HCT116 (cell line): Measurements from ENCODE around the gene DNAAF8. TPM values are rescaled to one million over a fixed set of nuclear protein-coding genes. Genes with fewer than 3 reads are reported as not detected.

ENCODE experiments used
- ATAC-seq: fragments of 200-7000 bp; cut with Tn5 transposase; 2 replicates; pipeline ENCODE4 v1.9.1; 2020; ENCODE audit warnings: mild to moderate bottlenecking, moderate library complexity
- BruUV-seq: library from RNA; stranded (reverse); fragments of 400-500 nt; replicated peaks from 2 replicates; lab custom pipeline; 2021; lab: Mats Ljungman, UMichigan
- CTCF ChIA-PET: fragments of 300-600 bp; sonication (Branson Sonifier 250); formaldehyde crosslinking; loops from one replicate; lab custom pipeline; 2021; ENCODE audit warnings: antibody characterized with exemption; lab: Charles Lee
- POLR2A ChIA-PET: fragments of 300-600, 350-600 bp; sonication (Branson Sonifier 250); formaldehyde crosslinking; loops from one replicate; lab custom pipeline; 2021; ENCODE audit warnings: antibody characterized with exemption; lab: Charles Lee
- RAD21 ChIA-PET, 2 experiments: fragments of 300-600 bp; sonication (Branson Sonifier 250); formaldehyde crosslinking; loops; one replicate each; lab custom pipeline; 2023; ENCODE audit warnings: low total read pairs in 2 of 2; ENCODE audit not compliant: uncharacterized antibody in 2 of 2, unreplicated experiment in 2 of 2, low non-redundant PET in 1 of 2; lab: Charles Lee
- DNase-seq: peaks from one replicate; pipeline ENCODE4 v3.0.0-alpha.2; 2010; ENCODE audit warnings: low read depth, low spot score
- H2AFZ ChIP-seq: fragments of 200-600 bp; shearing (Covaris generic), sonication (generic); 2 replicates; pipeline ENCODE4 v1.6.1; 2017; ENCODE audit warnings: low read depth, mixed run types, mixed read lengths, antibody characterized with exemption, low read length; ENCODE audit not compliant: poor library complexity, severe bottlenecking
- H3K27ac ChIP-seq: 2 replicates; pipeline ENCODE4 v1.5.1; 2012; ENCODE audit warnings: low read depth, low read length
- H3K27me3 ChIP-seq: fragments of 200-600 bp; sonication (generic); 2 replicates; pipeline ENCODE4 v1.6.1; 2016; ENCODE audit warnings: mixed run types, low read length, mixed read lengths; ENCODE audit not compliant: insufficient read depth
- H3K36me3 ChIP-seq, 2 experiments: fragments of 200-500 bp in 1 of 2; fragments of 200-600 bp in 1 of 2; sonication (Bioruptor generic) in 1 of 2; sonication (generic) in 1 of 2; 2 replicates each; pipeline versions ENCODE4 v1.5.1 to v1.6.1; 2014 to 2016; ENCODE audit warnings: low read length in 2 of 2, inconsistent platforms in 1 of 2, mixed read lengths in 1 of 2, mixed run types in 1 of 2; ENCODE audit not compliant: insufficient read depth in 2 of 2, control insufficient read depth in 1 of 2
- H3K4me1 ChIP-seq, 2 experiments: fragments of 200-600 bp in 1 of 2; sonication (generic) in 1 of 2; 2 replicates each; pipeline versions ENCODE4 v1.5.1 to v1.6.1; 2012 to 2017; ENCODE audit warnings: low read length in 2 of 2, inconsistent platforms in 1 of 2, mild to moderate bottlenecking in 1 of 2, mixed read lengths in 1 of 2, mixed run types in 1 of 2, moderate library complexity in 1 of 2; ENCODE audit not compliant: insufficient read depth in 2 of 2, control insufficient read depth in 1 of 2
- H3K4me2 ChIP-seq: fragments of 200-600 bp; sonication (generic); 2 replicates; pipeline ENCODE4 v1.6.1; 2017; ENCODE audit warnings: mixed run types, low read length, mixed read lengths
- H3K4me3 ChIP-seq, 2 experiments: fragments of 200-600 bp in 1 of 2; sonication (generic) in 1 of 2; replicated peaks in 1 of 2; 2 replicates each; pipeline ENCODE4 v1.5.1; 2011 to 2016; ENCODE audit warnings: low read length in 2 of 2, control low read depth in 1 of 2, low read depth in 1 of 2, mild to moderate bottlenecking in 1 of 2, mixed read lengths in 1 of 2, mixed run types in 1 of 2
- H3K79me2 ChIP-seq: fragments of 200-600 bp; sonication (generic); 2 replicates; pipeline ENCODE4 v1.6.1; 2017; ENCODE audit warnings: mild to moderate bottlenecking, mixed run types, low read length, moderate library complexity, mixed read lengths; ENCODE audit not compliant: insufficient read depth
- H3K9ac ChIP-seq: fragments of 200-600 bp; sonication (generic); 2 replicates; pipeline ENCODE4 v1.6.1; 2016; ENCODE audit warnings: low read length, mixed read lengths
- H3K9me2 ChIP-seq: fragments of 200-600 bp; sonication (generic), shearing (Covaris generic); 2 replicates; pipeline ENCODE4 v1.6.1; 2017; ENCODE audit warnings: mixed run types, mild to moderate bottlenecking, moderate library complexity; ENCODE audit not compliant: insufficient read depth
- H3K9me3 ChIP-seq, 2 experiments: fragments of 200-500 bp in 1 of 2; fragments of 200-600 bp in 1 of 2; sonication (Bioruptor generic) in 1 of 2; sonication (generic) in 1 of 2; 2 replicates each; pipeline ENCODE4 v1.6.1; 2014 to 2017; ENCODE audit warnings: low read length in 2 of 2, mixed read lengths in 2 of 2, inconsistent platforms in 1 of 2, low read depth in 1 of 2, mild to moderate bottlenecking in 1 of 2, mixed run types in 1 of 2, moderate library complexity in 1 of 2; ENCODE audit not compliant: control insufficient read depth in 1 of 2, insufficient read depth in 1 of 2
- H4K20me1 ChIP-seq: fragments of 200-600 bp; sonication (generic), shearing (Covaris generic); 2 replicates; pipeline ENCODE4 v1.6.1; 2017; ENCODE audit warnings: mixed run types, mild to moderate bottlenecking, moderate library complexity; ENCODE audit not compliant: insufficient read depth
- EGR1 ChIP-seq: IDR thresholded peaks from 2 replicates; pipeline ENCODE4 v1.6.1; 2012; ENCODE audit warnings: low read depth
- ELF1 ChIP-seq: IDR thresholded peaks from 2 replicates; pipeline ENCODE4 v1.6.1; 2012; ENCODE audit warnings: low read depth, borderline replicate concordance
- EZH2 ChIP-seq: fragments of 200-600 bp; sonication (generic); IDR thresholded peaks from 2 replicates; pipeline ENCODE4 v1.6.1; 2017; ENCODE audit warnings: antibody characterized with exemption, mixed run types
- JUND ChIP-seq: IDR thresholded peaks from 2 replicates; pipeline ENCODE4 v1.6.1; 2012
- POLR2A ChIP-seq: IDR thresholded peaks from 2 replicates; pipeline ENCODE4 v1.7.0; 2011; ENCODE audit warnings: borderline replicate concordance; ENCODE audit not compliant: insufficient read depth, insufficient read length; ENCODE audit errors: extremely low read depth
- RAD21 ChIP-seq: IDR thresholded peaks from 2 replicates; pipeline ENCODE4 v1.6.1; 2012; ENCODE audit warnings: low read depth, mild to moderate bottlenecking
- SIN3A ChIP-seq: IDR thresholded peaks from 2 replicates; pipeline ENCODE4 v1.6.1; 2012; ENCODE audit warnings: low read depth
- SP1 ChIP-seq: IDR thresholded peaks from 2 replicates; pipeline ENCODE4 v1.6.1; 2012; ENCODE audit warnings: low read depth
- TCF7L2 ChIP-seq: IDR thresholded peaks from 2 replicates; pipeline ENCODE4 v1.7.0; 2011; ENCODE audit warnings: borderline replicate concordance, inconsistent platforms; ENCODE audit not compliant: insufficient read depth, insufficient read length; ENCODE audit errors: extremely low read depth
- ZFX ChIP-seq: fragments of 450-650 bp; IDR thresholded peaks from 2 replicates; pipeline ENCODE4 v1.6.1; 2017
- ZNF274 ChIP-seq: fragments of 200-500 bp; sonication (Bioruptor generic); IDR thresholded peaks from 2 replicates; pipeline ENCODE4 v1.6.1; 2014; ENCODE audit warnings: mild to moderate bottlenecking, low read depth, low read length, inconsistent platforms
- intact Hi-C: fragments of 100-400 bp; cut with micrococcal nuclease; formaldehyde crosslinking; loops from 2 replicates; pipeline ENCODE4 v1.10.0; 2022
- total RNA-seq: library from RNA; stranded (reverse); gene quantifications from one replicate; pipeline ENCODE4 v1.2.1, GENCODE V29; 2021; ENCODE audit not compliant: unreplicated experiment
- TF ChIP-seq, protein P1 (sequence below): IDR thresholded peaks from 2 replicates; pipeline ENCODE4 v1.6.1; 2011; ENCODE audit warnings: mild to moderate bottlenecking, low read length, moderate library complexity; ENCODE audit not compliant: insufficient replicate concordance; ENCODE audit errors: extremely low read depth
- TF ChIP-seq, protein P2 (sequence below): IDR thresholded peaks from 2 replicates; pipeline ENCODE4 v1.6.1; 2012
- TF ChIP-seq, protein P3 (sequence below), 3 experiments: fragments of 200-600 bp in 1 of 3; sonication (generic) in 1 of 3; IDR thresholded peaks in 2 of 3; conservative IDR thresholded peaks in 1 of 3; 2 replicates each; pipeline ENCODE4 v1.5.1; 2012 to 2017; ENCODE audit warnings: low read depth in 2 of 3, low read length in 2 of 3, antibody characterized with exemption in 1 of 3, borderline replicate concordance in 1 of 3, control low read depth in 1 of 3, mild to moderate bottlenecking in 1 of 3, mixed read lengths in 1 of 3, mixed run types in 1 of 3, moderate library complexity in 1 of 3; ENCODE audit not compliant: insufficient read depth in 1 of 3

DNAAF8 gene
- total RNA-seq, 1 experiment from 2014 or later, result 1.0 TPM

DNA sequence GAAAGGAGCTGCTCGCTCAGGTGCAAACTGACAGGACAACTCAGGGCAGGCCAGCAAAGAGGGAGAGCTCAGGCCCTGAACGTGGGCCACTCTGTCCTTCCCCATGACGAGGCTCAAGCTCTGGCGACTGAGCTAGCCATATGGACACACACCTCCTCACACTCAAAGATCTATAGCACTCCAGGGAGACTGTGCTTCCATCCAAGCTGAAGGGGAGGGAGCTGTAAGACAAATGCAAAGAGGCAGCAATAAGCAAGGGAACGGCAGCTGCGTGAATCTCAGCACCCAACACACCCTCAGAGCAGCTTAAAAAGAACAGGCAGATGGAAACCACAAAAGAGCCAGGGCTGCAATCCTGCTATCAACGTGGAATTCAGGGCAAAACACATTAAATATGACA lies 27.5 kb upstream of the DNAAF8 start:
- Histone ChIP-seq H3K9me3 (no peaks in the 10 kb centered on the region), H3K79me2 (0 out of 2 replicates have a peak, but pooled peaks cover 4% of the 10 kb centered on the region), H3K4me3 (no peak overlapping the region), H3K36me3 (peaks cover 7 to 20% of the 10 kb centered on the region in 2 experiments), H3K9ac (no peak overlapping the region), H2AFZ (no peak overlapping the region), H3K4me1 (no peaks in the 10 kb centered on the region), H3K9me2 (no peaks in the 10 kb centered on the region), H3K27ac (no peak overlapping the region), H3K4me2 (no peak overlapping the region), H4K20me1 (no peaks in the 10 kb centered on the region), H3K27me3 (no peaks in the 10 kb centered on the region)
- ChIA-PET CTCF (no interaction called here), RAD21 (no interaction called here), POLR2A (no interaction called here)
- DNase-seq (no peak), ATAC-seq (no peak)
- intact Hi-C loops, result no loop called here
- TF ChIP-seq ZNF274, result no peak
- TF ChIP-seq, protein P1, sequence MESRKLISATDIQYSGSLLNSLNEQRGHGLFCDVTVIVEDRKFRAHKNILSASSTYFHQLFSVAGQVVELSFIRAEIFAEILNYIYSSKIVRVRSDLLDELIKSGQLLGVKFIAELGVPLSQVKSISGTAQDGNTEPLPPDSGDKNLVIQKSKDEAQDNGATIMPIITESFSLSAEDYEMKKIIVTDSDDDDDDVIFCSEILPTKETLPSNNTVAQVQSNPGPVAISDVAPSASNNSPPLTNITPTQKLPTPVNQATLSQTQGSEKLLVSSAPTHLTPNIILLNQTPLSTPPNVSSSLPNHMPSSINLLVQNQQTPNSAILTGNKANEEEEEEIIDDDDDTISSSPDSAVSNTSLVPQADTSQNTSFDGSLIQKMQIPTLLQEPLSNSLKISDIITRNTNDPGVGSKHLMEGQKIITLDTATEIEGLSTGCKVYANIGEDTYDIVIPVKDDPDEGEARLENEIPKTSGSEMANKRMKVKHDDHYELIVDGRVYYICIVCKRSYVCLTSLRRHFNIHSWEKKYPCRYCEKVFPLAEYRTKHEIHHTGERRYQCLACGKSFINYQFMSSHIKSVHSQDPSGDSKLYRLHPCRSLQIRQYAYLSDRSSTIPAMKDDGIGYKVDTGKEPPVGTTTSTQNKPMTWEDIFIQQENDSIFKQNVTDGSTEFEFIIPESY, result no peak
- no peak for TF ChIP-seq EZH2
- TF ChIP-seq EGR1, result no peak
- TF ChIP-seq POLR2A, result no peak
- no peak for TF ChIP-seq ZFX
- TF ChIP-seq, protein P2, sequence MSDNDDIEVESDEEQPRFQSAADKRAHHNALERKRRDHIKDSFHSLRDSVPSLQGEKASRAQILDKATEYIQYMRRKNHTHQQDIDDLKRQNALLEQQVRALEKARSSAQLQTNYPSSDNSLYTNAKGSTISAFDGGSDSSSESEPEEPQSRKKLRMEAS, result no peak
- TF ChIP-seq SP1, result no peak
- no peak for TF ChIP-seq RAD21
- TF ChIP-seq, protein P3, sequence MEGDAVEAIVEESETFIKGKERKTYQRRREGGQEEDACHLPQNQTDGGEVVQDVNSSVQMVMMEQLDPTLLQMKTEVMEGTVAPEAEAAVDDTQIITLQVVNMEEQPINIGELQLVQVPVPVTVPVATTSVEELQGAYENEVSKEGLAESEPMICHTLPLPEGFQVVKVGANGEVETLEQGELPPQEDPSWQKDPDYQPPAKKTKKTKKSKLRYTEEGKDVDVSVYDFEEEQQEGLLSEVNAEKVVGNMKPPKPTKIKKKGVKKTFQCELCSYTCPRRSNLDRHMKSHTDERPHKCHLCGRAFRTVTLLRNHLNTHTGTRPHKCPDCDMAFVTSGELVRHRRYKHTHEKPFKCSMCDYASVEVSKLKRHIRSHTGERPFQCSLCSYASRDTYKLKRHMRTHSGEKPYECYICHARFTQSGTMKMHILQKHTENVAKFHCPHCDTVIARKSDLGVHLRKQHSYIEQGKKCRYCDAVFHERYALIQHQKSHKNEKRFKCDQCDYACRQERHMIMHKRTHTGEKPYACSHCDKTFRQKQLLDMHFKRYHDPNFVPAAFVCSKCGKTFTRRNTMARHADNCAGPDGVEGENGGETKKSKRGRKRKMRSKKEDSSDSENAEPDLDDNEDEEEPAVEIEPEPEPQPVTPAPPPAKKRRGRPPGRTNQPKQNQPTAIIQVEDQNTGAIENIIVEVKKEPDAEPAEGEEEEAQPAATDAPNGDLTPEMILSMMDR (IDR thresholded peaks at IDR 0.05 in 2 of 3, conservative IDR thresholded peaks at IDR 0.05 in 1 of 3; ENCODE audit: borderline replicate concordance in 1 of 3, insufficient read depth in 1 of 3, low read depth in 2 of 3, low read length in 2 of 3), result no peak
- TF ChIP-seq SIN3A, result no peak
- TF ChIP-seq JUND, result no peak
- no peak for TF ChIP-seq ELF1
- TF ChIP-seq TCF7L2, result no peak
- no TSS peak for BruUV-seq
